ENCODE results near the gene BRSK2.
"Not testable (repeated sequence)": the region's sequence is repeated elsewhere in the genome, so short reads cannot be mapped to it uniquely, and the experiment has no call there.

Gene BRSK2

GRCh38 chr11:1410366-1411291, 20.9 kb downstream of the BRSK2 start:
- no peak for DNase-seq (ENCODE audit: low read depth, low spot score)
- in situ Hi-C loops (cut with HindIII; ENCODE audit: low sequenced_read_pairs) = no loop called here
- TF ChIP-seq CTCF (IDR thresholded peaks at IDR 0.05; ENCODE audit: low read depth, low read length) = no peak
- H3K4me3 ChIP-seq (ENCODE audit: low read depth, low read length) = no peak overlapping the region

DNA sequence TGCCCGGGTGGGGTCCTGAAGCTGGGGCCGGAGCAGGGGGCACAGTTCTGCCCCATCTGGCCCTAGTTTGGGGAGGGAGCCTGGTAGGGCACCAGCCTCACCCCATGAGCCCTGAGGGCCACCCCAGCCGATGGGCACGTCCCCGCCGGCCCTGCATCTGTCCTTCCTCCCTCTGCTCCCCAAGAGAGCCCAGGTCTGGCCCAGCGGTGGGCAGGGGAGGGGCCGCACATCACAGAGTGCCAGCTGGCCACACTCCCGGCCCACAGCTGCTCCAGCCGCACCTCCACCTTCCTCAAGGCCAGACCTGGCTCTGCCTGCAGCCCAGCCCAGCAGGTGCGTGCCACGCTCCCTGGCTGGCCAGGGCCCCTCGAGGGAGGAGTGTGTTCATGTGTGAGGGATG, 21.6 kb downstream of the BRSK2 start:
- TF ChIP-seq CTCF (IDR thresholded peaks at IDR 0.05; ENCODE audit: low read depth, low read length) = no peak
- no peak overlapping the region for H3K4me3 ChIP-seq (ENCODE audit: low read depth, low read length)
- in situ Hi-C loops (cut with HindIII; ENCODE audit: low sequenced_read_pairs) = no loop called here
- no peak for DNase-seq (ENCODE audit: low read depth, low spot score)

DNA sequence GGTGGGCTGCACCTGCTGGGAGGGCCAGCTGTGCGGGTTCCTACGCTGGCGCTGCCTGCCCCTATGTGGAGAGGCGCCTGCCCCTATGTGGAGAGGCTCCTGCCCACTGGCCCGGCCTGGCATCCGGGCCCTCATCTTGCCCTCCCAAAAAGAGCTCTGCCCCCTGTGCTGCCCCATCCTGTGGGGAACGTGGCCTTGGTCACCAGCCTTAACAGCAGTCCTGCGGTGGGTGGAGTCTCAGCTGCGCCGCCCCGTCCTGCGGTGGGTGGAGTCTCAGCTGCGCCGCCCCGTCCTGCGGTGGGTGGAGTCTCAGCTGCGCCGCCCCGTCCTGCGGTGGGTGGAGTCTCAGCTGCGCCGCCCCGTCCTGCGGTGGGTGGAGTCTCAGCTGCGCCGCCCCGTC, 22.0 kb downstream of the BRSK2 start:
- in situ Hi-C loops (cut with HindIII; ENCODE audit: low sequenced_read_pairs); H3K4me3 ChIP-seq (ENCODE audit: low read depth, low read length); DNase-seq (ENCODE audit: low read depth, low spot score): not testable (repeated sequence)

DNA sequence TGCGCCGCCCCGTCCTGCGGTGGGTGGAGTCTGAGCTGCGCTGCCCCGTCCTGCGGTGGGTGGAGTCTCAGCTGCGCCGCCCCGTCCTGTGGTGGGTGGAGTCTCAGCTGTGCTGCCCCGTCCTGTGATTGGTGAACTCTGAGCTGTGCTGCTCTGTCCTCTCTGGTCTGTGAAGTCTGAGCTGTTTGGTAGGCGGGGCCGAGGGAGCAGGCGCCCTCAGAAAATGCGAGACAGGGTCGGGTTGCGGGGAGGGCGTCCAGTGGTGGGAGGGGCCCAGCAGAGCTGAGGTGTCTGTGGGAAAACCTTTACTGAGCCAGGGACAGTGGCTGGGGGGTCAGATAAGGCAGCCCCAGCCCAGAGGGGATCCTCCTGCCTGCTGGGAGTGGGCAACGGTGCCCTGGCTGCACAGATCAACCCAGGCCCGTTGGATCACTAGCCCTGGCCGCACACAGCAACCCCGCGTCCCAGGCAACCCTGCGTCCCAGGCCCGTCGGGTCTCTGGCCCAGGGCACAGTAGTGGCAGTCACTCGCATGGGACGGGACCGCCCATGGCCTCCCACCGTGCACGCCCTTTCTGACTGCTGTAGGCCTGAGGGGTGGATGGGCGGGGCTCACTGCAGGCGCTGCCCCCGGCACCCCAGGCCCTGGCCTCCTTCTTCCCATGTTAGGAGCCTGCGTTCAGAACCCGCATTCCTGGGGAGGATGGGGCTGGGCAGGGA, 22.8 kb downstream of the BRSK2 start:
- in situ Hi-C loops (cut with HindIII; ENCODE audit: low sequenced_read_pairs) = no loop called here
- no peak for DNase-seq (ENCODE audit: low read depth, low spot score)
- TF ChIP-seq CTCF (IDR thresholded peaks at IDR 0.05; ENCODE audit: low read depth, low read length) = no peak
- no peak overlapping the region for H3K4me3 ChIP-seq (ENCODE audit: low read depth, low read length)

GRCh38 chr11:1414650-1415049, 24.9 kb downstream of the BRSK2 start:
- in situ Hi-C loops (cut with HindIII; ENCODE audit: low sequenced_read_pairs) = no loop called here
- DNase-seq (ENCODE audit: low read depth, low spot score) = no peak
- no peak overlapping the region for H3K4me3 ChIP-seq (ENCODE audit: low read depth, low read length)
- no peak for TF ChIP-seq CTCF (IDR thresholded peaks at IDR 0.05; ENCODE audit: low read depth, low read length)

DNA sequence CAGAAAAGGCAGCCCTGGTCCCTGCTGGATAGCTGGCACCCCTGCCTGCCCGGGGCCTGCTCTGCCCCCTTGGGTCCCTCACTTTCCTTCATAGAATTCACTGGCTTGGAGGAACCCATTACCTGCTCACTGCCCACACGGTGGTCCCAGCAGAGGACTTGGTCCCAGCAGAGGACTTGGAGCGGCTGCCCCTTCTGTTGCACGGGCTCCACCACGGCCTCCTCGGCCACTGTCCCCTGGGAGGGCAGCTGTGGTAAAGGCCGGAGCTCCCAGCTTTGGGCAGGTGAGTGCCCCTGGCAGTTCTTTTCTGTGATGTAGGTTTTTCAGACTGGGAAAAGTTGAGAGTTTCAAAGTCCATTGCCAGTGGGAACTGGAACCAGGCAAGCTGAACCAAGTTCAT, 25.9 kb downstream of the BRSK2 start:
- no peak for TF ChIP-seq CTCF (IDR thresholded peaks at IDR 0.05; ENCODE audit: low read depth, low read length)
- DNase-seq (ENCODE audit: low read depth, low spot score) = no peak
- no peak overlapping the region for H3K4me3 ChIP-seq (ENCODE audit: low read depth, low read length)
- in situ Hi-C loops (cut with HindIII; ENCODE audit: low sequenced_read_pairs) = no loop called here

- in situ Hi-C loops (cut with HindIII; ENCODE audit: low sequenced_read_pairs); DNase-seq (ENCODE audit: low read depth, low spot score); H3K4me3 ChIP-seq (ENCODE audit: low read depth, low read length): not testable (repeated sequence)
Measured at GRCh38 chr11:1418192-1418795, 28.6 kb downstream of the BRSK2 start.
